Activated naive CD4-positive, alpha-beta T cell treated with anti-CD3 and anti-CD28 coated beads for 36 hours (primary cell): ENCODE measurements around the gene MEX3D. TPM values are rescaled to one million over a fixed set of nuclear protein-coding genes. Genes with fewer than 3 reads are reported as not detected.
"Not testable (repeated sequence)": the region's sequence is repeated elsewhere in the genome, so short reads cannot be mapped to it uniquely, and the experiment has no call there.

Experiments
- CTCF ChIA-PET: fragments of 350-600 bp; sonication (Branson Sonifier 250); formaldehyde crosslinking; loops from one replicate; lab custom pipeline; 2021; ENCODE audit warnings: antibody characterized with exemption; lab: Charles Lee
- DNase-seq: peaks from one replicate; pipeline ENCODE4 v3.0.0-alpha.2; 2020
- H3K27ac Mint-ChIP-seq: one replicate; pipeline ENCODE4 v1.8.0; 2021; ENCODE audit warnings: mild to moderate bottlenecking, mixed read lengths
- H3K27me3 Mint-ChIP-seq: one replicate; pipeline ENCODE4 v1.8.0; 2021; ENCODE audit warnings: low read depth, mixed read lengths
- H3K36me3 Mint-ChIP-seq: one replicate; pipeline ENCODE4 v1.8.0; 2021; ENCODE audit warnings: low read depth, mixed read lengths
- H3K4me1 Mint-ChIP-seq: one replicate; pipeline ENCODE4 v1.8.0; 2021; ENCODE audit warnings: low read depth, mixed read lengths
- H3K4me3 Mint-ChIP-seq: one replicate; pipeline ENCODE4 v1.8.0; 2021; ENCODE audit warnings: mild to moderate bottlenecking, moderate library complexity, mixed read lengths
- H3K9me3 Mint-ChIP-seq: one replicate; pipeline ENCODE4 v1.8.0; 2021; ENCODE audit warnings: mixed read lengths
- intact Hi-C: fragments of 100-400 bp; cut with micrococcal nuclease; formaldehyde crosslinking; loops from one replicate; pipeline ENCODE4 v1.15.1; 2023
- total RNA-seq, 2 experiments: library from RNA; stranded (reverse); gene quantifications; one replicate each; pipeline ENCODE4 v1.2.3, GENCODE V29; 2021

Gene MEX3D
- total RNA-seq, 2 experiments from 2014 or later: 2.0 to 2.1 TPM

GRCh38 chr19:1526066-1526778, 41.9 kb downstream of the MEX3D start:
- no peaks in the 10 kb centered on the region for H3K36me3 Mint-ChIP-seq
- intact Hi-C loops: no loop called here
- H3K9me3 Mint-ChIP-seq: no peaks in the 10 kb centered on the region
- CTCF ChIA-PET: no interaction called here
- H3K27ac Mint-ChIP-seq: no peak overlapping the region
- no peak overlapping the region for H3K4me3 Mint-ChIP-seq
- no peak for DNase-seq
- peaks cover 7% of the 10 kb centered on the region for H3K4me1 Mint-ChIP-seq
- peaks cover 36% of the 10 kb centered on the region for H3K27me3 Mint-ChIP-seq

GRCh38 chr19:1525343-1525742, 42.8 kb downstream of the MEX3D start:
- H3K9me3 Mint-ChIP-seq: no peaks in the 10 kb centered on the region
- DNase-seq: no peak
- CTCF ChIA-PET: no interaction called here
- no peaks in the 10 kb centered on the region for H3K36me3 Mint-ChIP-seq
- H3K27me3 Mint-ChIP-seq: peaks cover 36% of the 10 kb centered on the region
- intact Hi-C loops: no loop called here
- H3K4me1 Mint-ChIP-seq: peaks cover 7% of the 10 kb centered on the region
- H3K27ac Mint-ChIP-seq: no peak overlapping the region
- no peak overlapping the region for H3K4me3 Mint-ChIP-seq

DNA sequence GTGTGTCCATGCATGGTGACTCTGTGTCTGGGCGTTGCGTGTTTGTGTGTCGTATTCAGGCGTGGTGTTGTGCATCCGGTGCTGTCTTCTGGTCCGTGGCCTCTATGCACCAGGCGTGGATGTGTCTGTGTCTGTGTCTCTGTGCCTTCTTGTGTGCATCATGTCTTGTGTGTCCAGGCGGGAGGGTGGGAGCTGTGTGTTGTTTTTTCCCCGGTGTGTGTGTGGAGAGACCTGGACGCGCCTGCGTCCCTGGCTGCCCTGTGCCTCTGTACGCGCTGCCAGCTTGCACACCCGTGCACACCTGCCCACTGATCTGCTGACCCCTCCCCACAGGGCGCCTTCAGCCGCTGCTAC, 43.2 kb downstream of the MEX3D start:
- Mint-ChIP-seq H3K9me3 (no peaks in the 10 kb centered on the region), H3K4me1 (peaks cover 7% of the 10 kb centered on the region), H3K4me3 (no peak overlapping the region), H3K36me3 (no peaks in the 10 kb centered on the region), H3K27me3 (peaks cover 33% of the 10 kb centered on the region), H3K27ac (no peak overlapping the region)
- DNase-seq: no peak
- intact Hi-C loops: no loop called here
- CTCF ChIA-PET: no interaction called here

DNA sequence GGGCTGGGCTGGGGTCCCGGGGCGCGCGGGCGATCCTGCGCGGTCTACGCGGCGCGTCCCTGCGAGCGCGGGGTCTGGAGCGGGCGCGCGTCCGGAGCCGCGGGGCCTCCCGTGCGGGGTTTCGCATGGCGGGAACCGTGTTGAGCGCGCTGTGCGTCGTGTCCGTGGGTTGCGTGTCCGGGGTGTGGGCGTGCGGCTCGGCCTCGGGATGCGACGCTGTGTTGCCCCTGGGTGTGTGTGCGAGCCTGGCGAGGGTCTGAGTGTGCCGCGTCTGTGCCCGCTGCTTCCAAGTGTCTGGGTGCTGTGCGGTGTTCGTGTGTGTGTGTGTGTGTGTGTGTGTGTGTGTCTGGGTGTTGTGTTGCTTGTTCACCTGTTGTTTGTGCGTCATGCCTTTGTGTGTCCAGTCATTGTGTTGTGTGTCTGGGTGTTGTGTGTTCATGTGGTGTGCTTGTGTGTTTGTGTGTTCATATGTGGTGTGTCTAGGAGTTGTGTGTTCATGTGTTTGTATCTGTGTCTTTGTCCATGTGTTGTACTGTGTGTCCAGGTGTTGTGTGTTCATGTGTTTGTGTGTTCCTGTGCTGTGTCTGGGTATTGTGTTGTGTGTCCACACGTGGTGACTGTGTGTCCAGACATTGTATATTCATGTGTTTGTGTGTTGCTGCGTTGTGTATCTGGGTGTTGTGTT, 43.7 kb downstream of the MEX3D start:
- Mint-ChIP-seq H3K9me3 (no peaks in the 10 kb centered on the region), H3K27ac (no peak overlapping the region), H3K36me3 (no peaks in the 10 kb centered on the region), H3K4me1 (peaks cover 7% of the 10 kb centered on the region), H3K4me3 (no peak overlapping the region), H3K27me3 (peaks cover 30% of the 10 kb centered on the region)
- DNase-seq: no peak
- intact Hi-C loops: no loop called here
- CTCF ChIA-PET: no interaction called here

DNA sequence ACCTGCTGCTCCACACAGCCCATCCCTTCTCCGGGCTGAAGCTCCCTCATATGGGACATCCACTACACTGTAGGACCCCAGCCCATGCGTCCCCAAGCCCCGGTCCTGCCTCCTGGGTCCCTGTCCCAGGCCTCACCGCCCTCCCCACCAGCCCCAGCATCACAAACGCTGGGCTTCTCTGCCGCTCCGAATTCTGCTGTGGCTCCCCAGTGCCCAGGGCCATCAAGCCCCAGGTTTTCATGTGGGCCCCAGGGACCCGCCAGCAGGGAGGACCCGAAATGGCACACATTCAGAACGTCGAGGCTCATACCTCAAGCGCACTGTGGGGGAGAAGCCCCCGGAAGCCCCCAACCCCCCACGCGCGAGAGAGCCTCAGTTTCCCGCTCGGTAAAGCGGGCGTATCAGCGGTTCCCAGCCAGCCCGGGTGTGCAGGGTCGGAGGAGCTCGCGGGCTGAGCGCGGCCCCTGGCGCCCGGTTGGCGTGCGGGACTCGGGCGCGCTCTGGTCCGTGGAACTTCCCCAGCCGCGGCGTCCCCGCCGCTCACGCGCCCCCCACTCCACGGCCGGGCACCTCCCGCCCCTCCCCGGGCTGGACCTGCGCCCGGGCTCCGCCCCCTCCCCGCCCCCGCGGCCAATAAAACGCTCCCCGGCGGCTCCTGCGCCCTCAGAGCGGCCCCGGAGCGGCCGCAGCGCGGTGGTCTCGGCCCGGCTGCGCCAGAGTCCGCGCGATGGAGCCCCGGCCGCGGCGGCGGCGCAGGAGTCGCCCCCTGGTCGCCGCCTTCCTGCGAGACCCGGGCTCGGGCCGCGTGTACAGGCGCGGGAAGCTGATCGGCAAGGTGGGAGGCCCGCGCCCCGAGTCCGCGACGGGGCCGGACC, 44.5 kb downstream of the MEX3D start, which contains the start of gene PLK5:
Gene PLK5, plus strand, starts transcription at position 666 of the 875 bp plus-strand sequence. CDS start 2,920 bp downstream, outside the sequence.
- H3K27ac Mint-ChIP-seq: no peak within 1 kb of the TSS

GRCh38 chr19:1522838-1523237, 45.3 kb downstream of the MEX3D start:
- intact Hi-C loops: no loop called here
- CTCF ChIA-PET: no interaction called here
- H3K4me1 Mint-ChIP-seq: peaks cover 7% of the 10 kb centered on the region
- H3K36me3 Mint-ChIP-seq: no peaks in the 10 kb centered on the region
- H3K9me3 Mint-ChIP-seq: no peaks in the 10 kb centered on the region
- DNase-seq: no peak
- H3K27me3 Mint-ChIP-seq: peaks cover 30% of the 10 kb centered on the region
- no peak overlapping the region for H3K4me3 Mint-ChIP-seq
- H3K27ac Mint-ChIP-seq: no peak overlapping the region

More for the DNA sequence above, 44.5 kb downstream of the MEX3D start, which contains the start of gene PLK5:
- H3K4me1 Mint-ChIP-seq: peaks cover 7% of the 10 kb centered on the region
- H3K9me3 Mint-ChIP-seq: no peaks in the 10 kb centered on the region
- no peak within 1 kb of the TSS for H3K4me3 Mint-ChIP-seq
- CTCF ChIA-PET: no interaction called here
- no peaks in the 10 kb centered on the region for H3K36me3 Mint-ChIP-seq
- intact Hi-C loops: no loop called here
- H3K27me3 Mint-ChIP-seq: peaks cover 30% of the 10 kb centered on the region
- DNase-seq: no peak

- Mint-ChIP-seq H3K4me1 (peaks cover 7% of the 10 kb centered on the region), H3K27ac (no peak overlapping the region), H3K9me3 (no peaks in the 10 kb centered on the region), H3K36me3 (no peaks in the 10 kb centered on the region), H3K27me3 (peaks cover 25% of the 10 kb centered on the region), H3K4me3 (no peak overlapping the region)
- intact Hi-C loops: no loop called here
- CTCF ChIA-PET: no interaction called here
- DNase-seq: no peak
Measured at GRCh38 chr19:1522061-1522460, 46.1 kb downstream of the MEX3D start.

GRCh38 chr19:1521636-1522035, 46.5 kb downstream of the MEX3D start:
- no peak overlapping the region for H3K27ac Mint-ChIP-seq
- no peaks in the 10 kb centered on the region for H3K9me3 Mint-ChIP-seq
- H3K4me3 Mint-ChIP-seq: no peak overlapping the region
- H3K27me3 Mint-ChIP-seq: peaks cover 24% of the 10 kb centered on the region
- intact Hi-C loops: no loop called here
- CTCF ChIA-PET: no interaction called here
- H3K36me3 Mint-ChIP-seq: no peaks in the 10 kb centered on the region
- DNase-seq: no peak
- H3K4me1 Mint-ChIP-seq: peaks cover 7% of the 10 kb centered on the region

- Mint-ChIP-seq H3K27ac (no peak overlapping the region), H3K36me3 (no peaks in the 10 kb centered on the region), H3K27me3 (peaks cover 14% of the 10 kb centered on the region), H3K4me1 (peaks cover 7% of the 10 kb centered on the region), H3K4me3 (no peak overlapping the region), H3K9me3 (no peaks in the 10 kb centered on the region)
- intact Hi-C loops: no loop called here
- CTCF ChIA-PET: interaction anchor here (0.6 kb wide), 1 partner anchor 149 kb away, joined by 5 read pairs; no protein-coding TSS in a partner anchor
- no peak for DNase-seq
Measured at GRCh38 chr19:1520203-1520780, 47.8 kb downstream of the MEX3D start.

DNA sequence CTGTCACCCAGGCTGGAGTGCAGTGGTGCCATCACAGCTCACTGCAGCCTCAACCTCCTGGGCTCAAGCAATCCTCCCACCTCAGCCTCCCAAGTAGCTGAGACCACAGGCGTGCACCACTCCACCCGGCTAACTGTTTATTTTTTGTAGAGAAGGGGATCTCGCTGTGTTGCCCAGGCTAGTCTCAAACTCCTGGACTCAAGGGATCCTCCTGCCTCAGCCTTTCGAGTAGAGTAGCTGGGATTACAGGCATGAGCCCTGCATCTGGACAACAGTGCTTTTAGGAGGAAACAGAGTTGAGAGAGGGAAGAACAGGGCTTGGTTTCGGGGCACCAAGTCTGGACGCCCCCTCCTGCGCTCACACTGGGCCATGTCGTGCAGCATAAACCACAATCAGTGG, 48.3 kb downstream of the MEX3D start:
- H3K4me1 Mint-ChIP-seq, CTCF ChIA-PET, DNase-seq, H3K9me3 Mint-ChIP-seq, H3K27ac Mint-ChIP-seq, H3K4me3 Mint-ChIP-seq, H3K36me3 Mint-ChIP-seq, intact Hi-C loops: not testable (repeated sequence)
- H3K27me3 Mint-ChIP-seq: peaks cover 12% of the 10 kb centered on the region

GRCh38 chr19:1518471-1518870, 49.7 kb downstream of the MEX3D start:
- CTCF ChIA-PET: no interaction called here
- H3K27me3 Mint-ChIP-seq: peaks cover 6% of the 10 kb centered on the region
- intact Hi-C loops: no loop called here
- H3K4me3 Mint-ChIP-seq: no peak overlapping the region
- no peak overlapping the region for H3K27ac Mint-ChIP-seq
- H3K4me1 Mint-ChIP-seq: no peaks in the 10 kb centered on the region
- H3K9me3 Mint-ChIP-seq: no peaks in the 10 kb centered on the region
- H3K36me3 Mint-ChIP-seq: no peaks in the 10 kb centered on the region
- no peak for DNase-seq

DNA sequence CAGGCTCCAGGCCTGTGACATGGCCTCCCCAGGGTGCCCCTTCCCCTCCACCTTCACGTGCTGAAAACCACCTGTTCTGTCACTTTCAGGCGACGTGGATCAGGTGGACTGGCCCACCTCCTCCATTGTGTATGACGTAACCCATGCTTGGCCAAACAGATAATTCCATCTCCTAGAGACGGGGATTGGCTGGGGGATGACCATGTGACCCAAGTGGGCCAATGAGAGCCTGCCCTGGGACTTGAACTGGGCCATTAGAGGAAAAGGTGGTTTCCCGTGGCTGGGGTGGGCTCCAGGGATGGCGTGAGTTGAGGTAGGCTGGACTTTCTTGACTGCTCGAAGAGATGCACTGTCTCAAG, 51.8 kb downstream of the MEX3D start:
- Mint-ChIP-seq H3K27ac (no peak overlapping the region), H3K4me3 (no peak overlapping the region), H3K9me3 (no peaks in the 10 kb centered on the region), H3K27me3 (no peaks in the 10 kb centered on the region), H3K36me3 (no peaks in the 10 kb centered on the region), H3K4me1 (peaks cover 6% of the 10 kb centered on the region)
- CTCF ChIA-PET: no interaction called here
- no peak for DNase-seq
- intact Hi-C loops: no loop called here
